K562 (cell line): ENCODE results near the gene BCL2L13. TPM values are rescaled to one million over a fixed set of nuclear protein-coding genes. Genes with fewer than 3 reads are reported as not detected.
A peak's percentile ranks its signal among the peaks of the same experiment; 100 is the strongest.

Experiments
- HDAC2 ChIP-seq: fragments of 450-650 bp; IDR thresholded peaks from 2 replicates; pipeline ENCODE4 v1.6.1; 2016; ENCODE audit warnings: mild to moderate bottlenecking
- HMG20A ChIP-seq: fragments of 450-650 bp; formaldehyde crosslinking; conservative IDR thresholded peaks from 2 replicates; pipeline ENCODE4 v1.4.0; 2020; ENCODE audit warnings: mild to moderate bottlenecking, mixed read lengths
- JUNB ChIP-seq: fragments of 450-650 bp; formaldehyde crosslinking; conservative IDR thresholded peaks from 2 replicates; pipeline ENCODE4 v1.4.0; 2020; ENCODE audit warnings: mild to moderate bottlenecking
- KLF6 ChIP-seq: fragments of 250-450 bp; sonication (Bioruptor Pico); IDR thresholded peaks from 2 replicates; pipeline ENCODE4 v1.4.0; 2020; ENCODE audit warnings: mild to moderate bottlenecking, moderate library complexity, borderline replicate concordance
- NFYB ChIP-seq: IDR thresholded peaks from 2 replicates; pipeline ENCODE4 v1.6.1; 2011; ENCODE audit warnings: mild to moderate bottlenecking, moderate library complexity; ENCODE audit not compliant: insufficient read length; ENCODE audit errors: extremely low read depth
- RBM22 ChIP-seq: fragments of 200-400 bp; formaldehyde crosslinking; IDR thresholded peaks from 2 replicates; pipeline ENCODE4 v1.6.1; 2018; ENCODE audit warnings: low read length, low read depth; ENCODE audit not compliant: poor library complexity, severe bottlenecking
- RERE ChIP-seq: sonication (generic); formaldehyde crosslinking; IDR thresholded peaks from 2 replicates; pipeline ENCODE4 v1.8.0; 2023; ENCODE audit warnings: missing genetic modification reagents, mild to moderate bottlenecking, borderline replicate concordance
- XRCC4 ChIP-seq: IDR thresholded peaks from one replicate; pipeline ENCODE4 v1.6.1; 2011; ENCODE audit not compliant: insufficient read depth, insufficient read length; ENCODE audit errors: extremely low read depth
- ZFP1 ChIP-seq: fragments of 450-650 bp; formaldehyde crosslinking; IDR thresholded peaks from 2 replicates; pipeline ENCODE4 v1.4.0; 2020; ENCODE audit warnings: mild to moderate bottlenecking, mixed read lengths
- ZNF121 ChIP-seq: sonication (generic); formaldehyde crosslinking; conservative IDR thresholded peaks from 2 replicates; pipeline ENCODE4 v1.8.0; 2022; ENCODE audit warnings: missing genetic modification reagents
- polyA plus RNA-seq, 8 experiments: library from polyadenylated mRNA; depleted of rRNA in 4 of 8; stranded (reverse) in 5 of 8; unstranded in 3 of 8; fragments of >200 nt; fragmentation: Nextera tagmentation in 2 of 8; fragmentation: Illumina TruSeq in 1 of 8; extraction: Ambion mirVana in 2 of 8; extraction: Trizol in 1 of 8; gene quantifications; 2 replicates each; pipeline versions ENCODE4 v1.2.1 to v1.2.3, GENCODE V29; 2011 to 2014; ENCODE audit warnings: inconsistent platforms in 1 of 8, missing spikeins in 1 of 8
- total RNA-seq, 7 experiments: library from RNA; depleted of rRNA in 6 of 7; stranded (reverse); fragments of >200 nt in 6 of 7; fragmentation: Illumina TruSeq in 2 of 7; extraction: Trizol in 2 of 7; gene quantifications; 2 replicates each; pipeline versions ENCODE4 v1.2.1 to v1.2.3, GENCODE V29; 2011 to 2021; ENCODE audit warnings: low replicate concordance in 1 of 7
- TF ChIP-seq, protein P1 (sequence below), 2 experiments: fragments of 450-650 bp; IDR thresholded peaks; 2 replicates each; pipeline ENCODE4 v1.6.1; 2016
- TF ChIP-seq, protein P2 (sequence below): sonication (generic); formaldehyde crosslinking; IDR thresholded peaks from 2 replicates; pipeline ENCODE4 v1.9.0; 2022; ENCODE audit warnings: mild to moderate bottlenecking, missing genetic modification reagents
- TF ChIP-seq, protein P3 (sequence below): fragments of 450-650 bp; formaldehyde crosslinking; conservative IDR thresholded peaks from 2 replicates; pipeline ENCODE4 v1.4.0; 2022; ENCODE audit warnings: mild to moderate bottlenecking, missing genetic modification characterization

The BCL2L13 gene
- total and polyA plus RNA-seq, 9 of the 15 experiments (the other 6 are each of a cell fraction or from before 2014, with no cell fraction given), result 41.5 to 63.4 (median 56.5) TPM

- TF ChIP-seq, protein P1, sequence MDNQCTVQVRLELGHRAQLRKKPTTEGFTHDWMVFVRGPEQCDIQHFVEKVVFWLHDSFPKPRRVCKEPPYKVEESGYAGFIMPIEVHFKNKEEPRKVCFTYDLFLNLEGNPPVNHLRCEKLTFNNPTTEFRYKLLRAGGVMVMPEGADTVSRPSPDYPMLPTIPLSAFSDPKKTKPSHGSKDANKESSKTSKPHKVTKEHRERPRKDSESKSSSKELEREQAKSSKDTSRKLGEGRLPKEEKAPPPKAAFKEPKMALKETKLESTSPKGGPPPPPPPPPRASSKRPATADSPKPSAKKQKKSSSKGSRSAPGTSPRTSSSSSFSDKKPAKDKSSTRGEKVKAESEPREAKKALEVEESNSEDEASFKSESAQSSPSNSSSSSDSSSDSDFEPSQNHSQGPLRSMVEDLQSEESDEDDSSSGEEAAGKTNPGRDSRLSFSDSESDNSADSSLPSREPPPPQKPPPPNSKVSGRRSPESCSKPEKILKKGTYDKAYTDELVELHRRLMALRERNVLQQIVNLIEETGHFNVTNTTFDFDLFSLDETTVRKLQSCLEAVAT (IDR thresholded peaks at IDR 0.05), result 0 out of 4 replicates have a peak, but pooled peaks of 1 of the 2 experiments have one; percentile 4
- no peak for TF ChIP-seq JUNB (CRISPR knock-in tag)
- TF ChIP-seq KLF6, result no peak
- TF ChIP-seq HMG20A (CRISPR knock-in tag), result no peak
- TF ChIP-seq, protein P2, sequence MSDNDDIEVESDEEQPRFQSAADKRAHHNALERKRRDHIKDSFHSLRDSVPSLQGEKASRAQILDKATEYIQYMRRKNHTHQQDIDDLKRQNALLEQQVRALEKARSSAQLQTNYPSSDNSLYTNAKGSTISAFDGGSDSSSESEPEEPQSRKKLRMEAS (CRISPR knock-in tag), result 0 out of 2 replicates have a peak, but pooled peaks have one; percentile 28
- TF ChIP-seq ZNF121 (CRISPR knock-in tag), result no peak
- no peak for TF ChIP-seq HDAC2
- no peak for TF ChIP-seq RBM22
- TF ChIP-seq ZFP1 (CRISPR knock-in tag), result no peak
- no peak for TF ChIP-seq RERE (CRISPR knock-in tag)
- TF ChIP-seq, protein P3, sequence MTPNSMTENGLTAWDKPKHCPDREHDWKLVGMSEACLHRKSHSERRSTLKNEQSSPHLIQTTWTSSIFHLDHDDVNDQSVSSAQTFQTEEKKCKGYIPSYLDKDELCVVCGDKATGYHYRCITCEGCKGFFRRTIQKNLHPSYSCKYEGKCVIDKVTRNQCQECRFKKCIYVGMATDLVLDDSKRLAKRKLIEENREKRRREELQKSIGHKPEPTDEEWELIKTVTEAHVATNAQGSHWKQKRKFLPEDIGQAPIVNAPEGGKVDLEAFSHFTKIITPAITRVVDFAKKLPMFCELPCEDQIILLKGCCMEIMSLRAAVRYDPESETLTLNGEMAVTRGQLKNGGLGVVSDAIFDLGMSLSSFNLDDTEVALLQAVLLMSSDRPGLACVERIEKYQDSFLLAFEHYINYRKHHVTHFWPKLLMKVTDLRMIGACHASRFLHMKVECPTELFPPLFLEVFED (CRISPR knock-in tag), result no peak
- TF ChIP-seq NFYB, result no peak
- TF ChIP-seq XRCC4, result no peak
These were observed 135.1 kb downstream of the BCL2L13 start (continued) for GRCh38 chr22:17773606-17774205.
